GM13977 (cell line): ENCODE measurements around the gene UNC45B.

Experiments used
- DNase-seq: peaks from one replicate; pipeline ENCODE4 v3.0.0; 2012; ENCODE audit warnings: low spot score
- in situ Hi-C: fragments of 300-500 bp; cut with MboI; formaldehyde crosslinking; loops from one replicate; pipeline ENCODE4 v1.12.0; 2022; ENCODE audit warnings: low sequenced_read_pairs, low pct_unique_long_range_greater_than_20kb, mixed read lengths, inconsistent platforms; ENCODE audit not compliant: unreplicated experiment
- TF ChIP-seq, protein P1 (sequence below): IDR thresholded peaks from 2 replicates; pipeline ENCODE4 v1.5.1; 2012; ENCODE audit warnings: mild to moderate bottlenecking, control low read depth; ENCODE audit not compliant: insufficient read depth; ENCODE audit errors: extremely low read depth, missing control alignments

Gene UNC45B

DNA sequence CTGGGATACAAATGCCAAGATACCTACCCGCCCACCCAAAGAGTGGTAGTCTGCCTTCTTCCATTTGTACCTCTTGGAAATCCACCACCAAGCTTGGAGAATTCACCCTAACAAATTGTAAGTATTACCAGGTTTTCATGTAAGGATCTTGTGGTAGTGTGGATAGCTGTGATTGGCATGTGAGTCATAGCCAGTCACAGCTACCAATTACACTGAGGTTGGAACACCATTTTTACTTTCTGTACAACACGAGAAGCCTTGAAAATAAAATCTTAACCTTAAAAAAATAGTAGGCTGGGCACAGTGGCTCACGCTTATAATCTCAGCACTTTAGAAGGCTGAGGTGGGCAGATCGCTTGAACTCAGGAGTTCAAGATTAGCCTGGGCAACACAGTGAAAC lies 65.1 kb downstream of the UNC45B start:
- in situ Hi-C loops = no loop called here
- TF ChIP-seq, protein P1, sequence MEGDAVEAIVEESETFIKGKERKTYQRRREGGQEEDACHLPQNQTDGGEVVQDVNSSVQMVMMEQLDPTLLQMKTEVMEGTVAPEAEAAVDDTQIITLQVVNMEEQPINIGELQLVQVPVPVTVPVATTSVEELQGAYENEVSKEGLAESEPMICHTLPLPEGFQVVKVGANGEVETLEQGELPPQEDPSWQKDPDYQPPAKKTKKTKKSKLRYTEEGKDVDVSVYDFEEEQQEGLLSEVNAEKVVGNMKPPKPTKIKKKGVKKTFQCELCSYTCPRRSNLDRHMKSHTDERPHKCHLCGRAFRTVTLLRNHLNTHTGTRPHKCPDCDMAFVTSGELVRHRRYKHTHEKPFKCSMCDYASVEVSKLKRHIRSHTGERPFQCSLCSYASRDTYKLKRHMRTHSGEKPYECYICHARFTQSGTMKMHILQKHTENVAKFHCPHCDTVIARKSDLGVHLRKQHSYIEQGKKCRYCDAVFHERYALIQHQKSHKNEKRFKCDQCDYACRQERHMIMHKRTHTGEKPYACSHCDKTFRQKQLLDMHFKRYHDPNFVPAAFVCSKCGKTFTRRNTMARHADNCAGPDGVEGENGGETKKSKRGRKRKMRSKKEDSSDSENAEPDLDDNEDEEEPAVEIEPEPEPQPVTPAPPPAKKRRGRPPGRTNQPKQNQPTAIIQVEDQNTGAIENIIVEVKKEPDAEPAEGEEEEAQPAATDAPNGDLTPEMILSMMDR = no peak
- no peak for DNase-seq

DNA sequence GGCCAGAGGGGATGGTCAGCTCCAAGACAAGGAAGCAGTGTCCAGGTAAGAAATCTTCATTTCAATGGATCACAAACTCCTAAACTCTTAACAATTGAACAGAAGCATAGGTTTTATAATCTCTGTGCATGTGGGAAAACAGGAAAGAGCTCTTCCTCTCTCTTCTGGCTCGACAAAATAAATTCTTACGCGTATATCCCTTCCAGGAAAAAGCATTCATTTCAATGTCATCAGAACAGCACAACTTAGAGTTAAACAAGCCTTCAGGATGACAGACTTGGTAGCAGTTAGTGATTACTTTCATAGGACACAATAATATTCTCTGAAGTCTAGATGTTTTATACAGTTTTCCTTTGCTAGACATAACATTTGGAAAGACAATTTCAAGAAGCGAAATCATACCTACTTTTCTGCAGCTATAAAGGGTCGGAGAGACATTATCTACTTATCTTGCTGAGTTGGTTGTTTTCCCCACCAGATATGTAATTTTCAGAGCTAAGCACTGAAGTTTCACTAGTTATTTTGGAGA lies 65.9 kb downstream of the UNC45B start:
- TF ChIP-seq, protein P1 = no peak
- in situ Hi-C loops = no loop called here
- DNase-seq = no peak

DNA sequence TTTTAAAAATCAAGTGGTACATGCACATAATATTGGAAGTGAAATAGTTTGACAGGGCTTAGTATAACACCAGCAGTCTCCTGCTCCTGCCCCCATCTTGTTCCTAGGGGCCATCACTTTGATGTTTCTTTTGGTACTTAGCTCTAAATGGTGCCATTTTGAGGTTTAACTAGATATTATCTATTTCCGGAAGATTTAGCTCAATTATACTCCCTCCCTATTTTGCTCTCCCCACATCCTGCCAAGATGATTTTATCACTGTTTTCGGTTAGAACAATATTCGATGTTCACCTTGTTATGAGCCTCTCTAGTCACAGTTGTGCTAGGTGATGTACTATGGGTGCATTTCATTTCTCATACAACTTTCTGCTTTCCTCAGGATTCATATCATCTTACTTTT lies 66.6 kb downstream of the UNC45B start:
- in situ Hi-C loops = no loop called here
- DNase-seq = no peak
- TF ChIP-seq, protein P1 = no peak

DNA sequence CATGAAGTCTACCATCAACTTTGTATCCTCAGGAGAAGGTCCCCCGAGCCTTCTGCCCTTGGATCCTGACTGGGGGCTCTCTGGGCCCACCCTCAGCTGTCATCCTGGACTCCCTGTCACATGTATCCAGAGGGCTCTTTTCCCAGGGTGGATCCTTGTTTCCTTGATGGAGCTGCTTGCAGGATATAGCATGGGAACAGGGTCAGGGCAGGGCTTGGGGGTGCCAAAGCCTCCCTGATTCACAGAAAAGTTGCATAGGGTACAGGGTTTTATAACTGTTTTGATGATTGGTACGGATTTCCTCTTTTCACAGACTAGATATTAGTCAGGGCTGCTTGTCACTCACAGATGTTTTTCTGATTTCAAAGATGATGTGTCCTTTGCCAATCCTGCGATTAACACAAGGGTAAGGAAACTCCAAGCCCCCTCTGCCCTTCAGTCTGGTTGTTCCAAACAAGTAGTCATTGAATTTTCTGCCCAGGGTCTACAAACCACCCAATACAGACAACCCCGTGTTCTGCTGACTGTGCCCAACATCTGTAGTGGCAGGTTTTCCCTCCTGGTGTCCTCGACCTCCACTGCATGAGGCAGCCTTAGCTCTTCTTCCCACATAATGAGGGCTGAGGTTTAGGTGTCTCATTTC lies 67.1 kb downstream of the UNC45B start:
- DNase-seq = no peak
- in situ Hi-C loops = no loop called here
- TF ChIP-seq, protein P1 = no peak

DNA sequence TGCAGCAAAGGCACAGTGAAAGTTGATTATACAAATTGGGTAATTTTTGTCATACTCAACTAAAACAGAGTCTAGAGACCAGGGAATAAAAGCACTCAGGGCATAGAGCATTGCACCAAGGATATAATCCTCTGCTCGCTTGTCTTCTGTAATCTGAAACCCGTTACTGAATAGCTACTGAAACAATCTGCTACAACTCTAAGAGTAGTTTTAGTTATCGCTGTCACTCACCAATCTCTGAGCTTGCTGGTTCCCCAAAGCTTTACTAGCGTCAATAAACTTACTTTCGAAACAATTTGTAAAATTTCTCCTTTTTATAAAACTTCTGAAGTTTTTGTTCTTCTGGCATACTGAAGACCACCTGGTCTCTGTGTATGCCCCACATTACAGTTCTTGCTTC lies 69.5 kb downstream of the UNC45B start:
- no peak for DNase-seq
- in situ Hi-C loops = no loop called here
- TF ChIP-seq, protein P1 = no peak

DNA sequence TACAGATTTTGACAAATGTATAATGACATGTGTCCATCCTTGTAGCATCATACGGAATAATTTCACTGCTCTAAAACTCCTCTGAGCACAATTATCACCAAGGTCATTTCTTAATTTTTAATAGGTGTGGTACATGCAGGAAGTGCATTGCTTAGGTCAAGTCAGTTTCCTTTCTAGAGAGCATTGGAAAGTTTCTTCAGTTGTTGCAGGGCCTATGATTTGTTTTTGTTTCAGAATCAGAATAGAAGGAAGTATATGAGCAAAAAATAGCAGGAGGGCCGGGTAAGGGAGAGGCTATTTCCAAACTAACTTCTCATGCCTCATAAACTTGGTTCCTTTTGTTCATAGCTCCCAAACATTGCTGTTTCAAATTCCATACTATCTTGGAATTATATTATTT lies 71.3 kb downstream of the UNC45B start:
- in situ Hi-C loops = no loop called here
- TF ChIP-seq, protein P1 = no peak
- no peak for DNase-seq
